ENCODE measurements around the gene UACA.
"Not testable (repeated sequence)": the region's sequence is repeated elsewhere in the genome, so short reads cannot be mapped to it uniquely, and the experiment has no call there.

The UACA gene

DNA sequence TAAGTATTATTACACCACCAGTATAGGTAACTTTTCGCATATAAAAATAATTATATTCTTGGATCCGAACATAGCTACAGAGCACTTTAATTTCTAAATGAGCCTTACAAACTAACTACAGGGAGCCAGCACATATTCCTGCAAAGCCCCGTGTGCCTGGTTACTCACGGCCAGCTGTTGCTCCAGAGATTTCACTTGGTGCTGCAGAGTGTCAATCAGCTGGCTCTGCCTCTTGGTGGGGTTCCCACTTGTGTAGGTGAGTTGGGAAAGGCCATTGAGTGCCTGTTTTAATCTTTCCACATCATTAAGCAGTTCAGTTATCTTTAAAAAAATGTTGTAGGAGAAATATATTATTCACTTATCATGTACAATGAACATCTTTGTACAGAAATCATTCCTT is 98.9 kb downstream of the UACA start:
- no peak overlapping the region for H3K4me3 ChIP-seq (ENCODE audit: low read depth, low read length)
- no peak for DNase-seq (ENCODE audit: low read depth, low spot score)
- in situ Hi-C loops (cut with HindIII; ENCODE audit: low sequenced_read_pairs) = no loop called here
- TF ChIP-seq, protein P1, sequence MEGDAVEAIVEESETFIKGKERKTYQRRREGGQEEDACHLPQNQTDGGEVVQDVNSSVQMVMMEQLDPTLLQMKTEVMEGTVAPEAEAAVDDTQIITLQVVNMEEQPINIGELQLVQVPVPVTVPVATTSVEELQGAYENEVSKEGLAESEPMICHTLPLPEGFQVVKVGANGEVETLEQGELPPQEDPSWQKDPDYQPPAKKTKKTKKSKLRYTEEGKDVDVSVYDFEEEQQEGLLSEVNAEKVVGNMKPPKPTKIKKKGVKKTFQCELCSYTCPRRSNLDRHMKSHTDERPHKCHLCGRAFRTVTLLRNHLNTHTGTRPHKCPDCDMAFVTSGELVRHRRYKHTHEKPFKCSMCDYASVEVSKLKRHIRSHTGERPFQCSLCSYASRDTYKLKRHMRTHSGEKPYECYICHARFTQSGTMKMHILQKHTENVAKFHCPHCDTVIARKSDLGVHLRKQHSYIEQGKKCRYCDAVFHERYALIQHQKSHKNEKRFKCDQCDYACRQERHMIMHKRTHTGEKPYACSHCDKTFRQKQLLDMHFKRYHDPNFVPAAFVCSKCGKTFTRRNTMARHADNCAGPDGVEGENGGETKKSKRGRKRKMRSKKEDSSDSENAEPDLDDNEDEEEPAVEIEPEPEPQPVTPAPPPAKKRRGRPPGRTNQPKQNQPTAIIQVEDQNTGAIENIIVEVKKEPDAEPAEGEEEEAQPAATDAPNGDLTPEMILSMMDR (IDR thresholded peaks at IDR 0.05; ENCODE audit: low read depth, low read length) = no peak

DNA sequence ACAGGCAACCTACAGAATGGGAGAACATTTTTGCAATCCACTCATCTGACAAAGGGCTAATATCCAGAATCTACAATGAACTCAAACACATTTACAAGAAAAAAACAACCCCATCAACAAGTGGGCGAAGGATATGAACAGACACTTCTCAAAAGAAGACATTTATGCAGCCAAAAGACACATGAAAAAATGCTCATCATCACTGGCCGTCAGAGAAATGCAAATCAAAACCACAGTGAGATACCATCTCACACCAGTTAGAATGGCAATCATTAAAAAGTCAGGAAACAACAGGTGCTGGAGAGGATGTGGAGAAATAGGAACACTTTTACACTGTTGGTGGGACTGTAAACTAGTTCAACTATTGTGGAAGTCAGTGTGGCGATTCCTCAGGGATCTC is 100.3 kb downstream of the UACA start:
- H3K4me3 ChIP-seq (ENCODE audit: low read depth, low read length); DNase-seq (ENCODE audit: low read depth, low spot score); in situ Hi-C loops (cut with HindIII; ENCODE audit: low sequenced_read_pairs): not testable (repeated sequence)

DNA sequence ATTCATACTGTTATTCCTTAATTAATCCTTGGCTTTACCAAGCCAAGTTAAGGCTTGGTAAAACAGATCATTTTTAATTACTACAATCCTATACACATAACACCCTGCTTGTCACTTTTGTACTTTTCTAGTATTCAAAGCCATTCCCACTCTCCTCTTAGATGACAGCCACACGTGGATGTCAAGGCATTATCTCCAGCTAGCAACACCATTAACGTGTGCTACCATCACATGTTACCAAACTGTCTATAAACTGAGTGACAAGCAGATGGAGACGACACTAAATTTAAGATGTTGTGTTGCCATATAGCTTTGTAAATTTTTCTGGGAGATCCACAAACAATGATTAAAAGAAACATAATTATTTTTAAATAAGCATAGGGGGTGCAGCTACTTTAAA is 103.7 kb downstream of the UACA start:
- no peak overlapping the region for H3K4me3 ChIP-seq (ENCODE audit: low read depth, low read length)
- no peak for DNase-seq (ENCODE audit: low read depth, low spot score)
- TF ChIP-seq, protein P1 (IDR thresholded peaks at IDR 0.05; ENCODE audit: low read depth, low read length) = no peak
- in situ Hi-C loops (cut with HindIII; ENCODE audit: low sequenced_read_pairs) = no loop called here

DNA sequence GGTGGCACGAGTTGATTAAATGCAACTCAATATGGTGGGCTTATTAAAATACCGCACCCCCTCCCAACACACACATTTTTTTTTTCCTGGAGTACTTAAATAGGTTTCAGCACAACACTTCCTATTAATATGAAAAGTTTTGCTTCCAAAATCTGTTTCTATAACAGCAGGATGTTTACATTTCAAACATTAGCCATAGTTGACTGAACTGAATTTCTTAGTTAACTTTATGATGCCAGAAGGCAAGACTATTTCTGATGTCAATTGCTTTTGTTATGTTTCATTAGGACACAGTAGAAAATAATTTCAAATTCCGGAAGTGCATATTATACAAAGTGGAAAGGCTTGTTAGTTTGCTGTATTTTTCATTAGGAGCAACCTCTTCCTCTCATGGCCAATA is 104.7 kb downstream of the UACA start:
- no peak overlapping the region for H3K4me3 ChIP-seq (ENCODE audit: low read depth, low read length)
- in situ Hi-C loops (cut with HindIII; ENCODE audit: low sequenced_read_pairs) = no loop called here
- TF ChIP-seq, protein P1 (IDR thresholded peaks at IDR 0.05; ENCODE audit: low read depth, low read length) = no peak
- no peak for DNase-seq (ENCODE audit: low read depth, low spot score)

DNA sequence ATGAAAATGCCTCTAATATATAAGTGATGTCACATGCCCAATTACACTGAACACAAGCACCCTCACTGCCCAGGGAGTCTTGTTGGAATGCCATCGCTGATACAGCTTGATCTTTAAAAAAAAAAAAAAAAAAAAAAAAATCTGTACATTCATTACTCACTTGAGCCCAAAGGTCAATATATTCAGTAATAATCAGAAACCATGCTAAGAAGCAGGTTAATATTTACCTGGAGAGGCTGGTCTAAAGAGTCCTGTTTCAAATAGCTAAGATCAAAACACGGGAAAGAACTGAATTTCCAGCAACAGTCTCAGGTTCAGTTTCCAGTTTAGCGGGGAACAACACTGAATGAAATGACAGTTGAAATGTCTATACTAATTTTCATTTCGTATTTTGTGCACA is 109.9 kb downstream of the UACA start:
- TF ChIP-seq, protein P1 (IDR thresholded peaks at IDR 0.05; ENCODE audit: low read depth, low read length) = no peak
- no peak overlapping the region for H3K4me3 ChIP-seq (ENCODE audit: low read depth, low read length)
- no peak for DNase-seq (ENCODE audit: low read depth, low spot score)
- in situ Hi-C loops (cut with HindIII; ENCODE audit: low sequenced_read_pairs) = no loop called here

DNA sequence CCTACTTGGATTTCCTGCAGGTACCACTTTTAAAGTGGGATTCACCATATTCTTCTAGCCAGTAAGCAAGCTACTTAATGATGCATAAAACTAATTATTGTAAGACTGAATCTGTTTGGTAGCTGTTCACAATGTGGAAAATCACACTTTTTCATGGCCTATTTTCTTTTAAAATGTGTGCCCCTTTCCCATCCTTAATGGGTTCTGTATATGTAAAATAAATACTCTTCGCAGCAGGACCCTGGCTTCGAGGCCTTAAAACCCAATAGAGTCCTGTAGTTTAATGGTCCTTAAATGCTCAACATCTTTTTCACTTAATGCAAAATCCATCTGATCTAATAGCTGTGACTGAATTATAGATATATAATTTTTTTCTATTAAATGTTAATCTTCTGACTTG is 111.0 kb downstream of the UACA start:
- TF ChIP-seq, protein P1 (IDR thresholded peaks at IDR 0.05; ENCODE audit: low read depth, low read length) = no peak
- in situ Hi-C loops (cut with HindIII; ENCODE audit: low sequenced_read_pairs) = no loop called here
- no peak overlapping the region for H3K4me3 ChIP-seq (ENCODE audit: low read depth, low read length)
- no peak for DNase-seq (ENCODE audit: low read depth, low spot score)

DNA sequence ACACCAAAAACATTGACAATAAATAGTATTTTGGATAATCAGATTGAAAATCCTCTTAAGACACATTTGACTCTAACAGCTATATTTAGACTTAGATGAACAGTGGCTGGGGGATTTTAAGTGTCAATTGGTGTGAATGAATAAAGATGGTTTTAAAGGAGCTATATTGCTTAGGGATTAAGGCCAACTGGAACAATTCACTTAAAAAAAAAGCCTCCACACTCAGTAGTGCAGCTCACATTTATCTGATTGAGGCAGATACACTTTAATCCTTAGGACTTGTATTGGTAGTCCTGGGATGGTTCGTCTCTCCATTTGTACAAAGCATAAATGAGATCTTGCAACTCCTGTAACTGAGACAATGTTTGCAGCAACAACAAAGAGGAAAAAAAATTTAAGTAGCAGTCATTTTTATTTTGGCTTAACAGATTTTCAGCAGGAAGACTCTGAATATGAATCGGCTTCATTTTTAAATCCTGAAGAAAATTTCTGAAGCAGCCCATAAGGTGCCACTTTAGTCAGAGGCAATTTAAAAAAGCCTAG is 112.0 kb downstream of the UACA start:
- TF ChIP-seq, protein P1 (IDR thresholded peaks at IDR 0.05; ENCODE audit: low read depth, low read length) = no peak

More for the DNA sequence above, 112.0 kb downstream of the UACA start:
- in situ Hi-C loops (cut with HindIII; ENCODE audit: low sequenced_read_pairs) = no loop called here
- DNase-seq (ENCODE audit: low read depth, low spot score) = no peak
- H3K4me3 ChIP-seq (ENCODE audit: low read depth, low read length) = no peak overlapping the region
